Pons (tissue), 1 donor: ENCODE data around the gene MZB1.
A peak's percentile ranks its signal among the peaks of the same experiment; 100 is the strongest.

Experiments used
- DNase-seq: peaks from one replicate; pipeline ENCODE4 v3.0.0-alpha.2; 2016; ENCODE audit warnings: low spot score

MZB1 gene

GRCh38 chr5:139389701-139390638 is at the start of gene MZB1:
Gene MZB1, minus strand, starts transcription at chr5:139389913. Its CDS starts 57 bp downstream, at chr5:139389856.
- no peak for DNase-seq

DNA sequence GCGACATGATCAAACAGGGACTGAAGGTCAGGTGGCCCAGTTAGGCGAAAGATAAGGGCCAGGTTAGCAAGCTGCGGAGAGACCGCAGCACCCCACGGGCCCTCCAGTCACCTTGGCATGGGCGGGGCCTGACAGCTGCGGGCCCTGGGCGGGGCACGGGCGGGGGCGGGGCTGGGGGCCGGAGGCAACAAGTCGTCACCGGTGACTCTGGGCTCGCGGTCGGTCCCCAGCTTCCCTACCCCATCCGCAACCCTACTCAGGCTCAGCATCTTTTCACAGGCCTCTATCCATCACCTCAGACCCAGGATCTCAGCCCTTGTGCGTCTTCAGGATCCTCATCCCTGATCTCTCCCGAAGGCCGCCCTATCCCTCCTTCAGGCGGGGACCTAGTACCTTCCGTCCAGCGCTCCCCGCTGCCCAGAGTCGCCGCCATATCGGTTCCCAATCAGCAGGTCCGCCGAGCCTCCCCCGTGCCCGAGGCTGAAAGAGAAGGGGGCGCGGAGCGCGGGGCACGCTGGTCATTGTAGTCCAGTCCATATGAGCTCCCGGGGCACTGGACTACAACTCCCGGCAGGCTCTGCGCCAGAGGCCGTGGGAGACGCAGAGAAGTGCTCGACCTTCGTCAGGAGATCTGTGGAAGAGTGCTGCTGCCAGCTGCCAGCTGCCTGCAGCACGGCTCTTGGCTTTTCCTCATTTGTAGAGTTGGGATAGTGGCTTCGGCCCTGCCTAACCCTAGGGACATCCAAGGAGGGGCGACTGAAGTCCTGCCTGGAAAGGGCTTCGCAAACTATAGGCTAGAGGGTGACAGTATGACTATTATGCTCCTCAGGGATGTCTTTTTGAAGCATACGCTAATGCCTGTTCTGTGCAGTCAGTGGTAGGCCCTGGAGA is 49.5 kb upstream of the MZB1 start, which contains the start of gene DNAJC18:
Gene DNAJC18 (minus strand): TSS at position 513 of the 891 bp plus-strand sequence. CDS start 80 bp downstream, at position 433.
- DNase-seq = peak; percentile 94

- no peak for DNase-seq
Measured at GRCh38 chr5:139438707-139439012, 48.9 kb upstream of the MZB1 start.

DNA sequence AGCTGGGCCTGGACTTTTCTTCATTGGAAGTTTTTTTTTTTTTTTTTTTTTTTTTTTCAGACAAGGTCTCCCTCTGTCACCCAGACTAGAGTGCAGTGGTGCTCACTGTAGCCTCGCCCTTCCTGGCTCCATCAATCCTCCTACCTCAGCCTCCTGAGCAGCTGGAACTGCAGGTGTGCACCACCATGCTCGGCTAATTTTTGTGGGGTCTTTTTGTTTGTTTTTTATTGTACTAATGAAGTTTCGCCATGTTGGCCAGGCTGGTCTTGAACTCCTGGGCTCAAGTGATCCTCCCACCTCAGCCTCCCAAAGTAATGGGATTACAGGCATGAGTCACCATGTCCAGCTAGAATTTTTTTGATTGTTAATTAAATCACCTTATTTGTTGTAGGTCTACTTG is 46.0 kb upstream of the MZB1 start:
- DNase-seq = no peak

- DNase-seq = no peak
Measured at GRCh38 chr5:139431706-139432105, 42.0 kb upstream of the MZB1 start.

DNA sequence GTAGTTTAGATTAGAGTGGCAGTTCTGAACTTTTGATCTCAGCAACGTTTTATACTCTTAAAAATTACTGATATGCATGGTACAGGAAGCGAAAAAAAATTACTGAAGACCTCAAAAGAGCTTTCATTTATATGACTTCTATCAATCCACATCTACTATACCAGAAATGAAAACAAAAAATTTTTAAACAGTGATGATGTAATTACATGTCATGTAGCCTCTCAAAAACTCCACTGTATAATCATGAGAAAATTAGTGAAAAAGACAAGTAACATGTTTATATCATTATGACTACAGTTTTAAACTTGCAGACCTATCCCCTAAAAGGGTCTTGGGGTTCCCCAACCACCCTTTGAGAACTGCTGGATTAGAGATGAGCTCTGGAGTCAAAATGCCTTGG is 40.3 kb upstream of the MZB1 start:
- no peak for DNase-seq

- no peak for DNase-seq
Measured at GRCh38 chr5:139426203-139426885, 36.6 kb upstream of the MZB1 start.

- DNase-seq = no peak
Measured at GRCh38 chr5:139425497-139425896, 35.8 kb upstream of the MZB1 start.

DNA sequence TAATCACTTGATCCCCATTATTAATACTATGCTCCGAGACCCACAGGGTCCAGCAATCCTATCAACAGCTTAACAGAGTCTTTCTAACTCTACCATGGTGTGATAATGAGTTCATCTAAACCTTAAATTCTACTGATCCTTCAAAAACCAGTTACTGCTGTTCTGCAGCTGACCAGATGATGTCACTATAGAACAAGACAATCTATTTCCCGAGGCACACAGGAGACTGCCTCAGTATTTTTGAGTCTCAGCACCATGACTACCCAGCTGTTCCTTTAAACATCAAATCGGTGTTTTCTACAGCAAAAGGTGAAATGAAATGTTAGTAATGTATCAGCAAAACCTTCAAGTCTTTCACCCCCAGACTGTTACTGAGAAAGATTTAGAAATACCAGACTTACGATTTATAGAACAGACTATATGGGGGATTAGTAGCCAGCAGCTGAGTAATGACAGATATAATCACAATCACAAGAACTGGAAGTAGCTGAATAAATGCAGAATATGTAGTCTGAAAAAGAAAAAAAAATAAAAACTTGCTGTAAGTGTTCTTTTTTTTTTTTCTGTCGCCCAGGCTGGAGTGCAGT is 32.7 kb upstream of the MZB1 start:
- DNase-seq = peak; percentile 85

- no peak for DNase-seq
Measured at GRCh38 chr5:139419226-139420192, 29.8 kb upstream of the MZB1 start.

DNA sequence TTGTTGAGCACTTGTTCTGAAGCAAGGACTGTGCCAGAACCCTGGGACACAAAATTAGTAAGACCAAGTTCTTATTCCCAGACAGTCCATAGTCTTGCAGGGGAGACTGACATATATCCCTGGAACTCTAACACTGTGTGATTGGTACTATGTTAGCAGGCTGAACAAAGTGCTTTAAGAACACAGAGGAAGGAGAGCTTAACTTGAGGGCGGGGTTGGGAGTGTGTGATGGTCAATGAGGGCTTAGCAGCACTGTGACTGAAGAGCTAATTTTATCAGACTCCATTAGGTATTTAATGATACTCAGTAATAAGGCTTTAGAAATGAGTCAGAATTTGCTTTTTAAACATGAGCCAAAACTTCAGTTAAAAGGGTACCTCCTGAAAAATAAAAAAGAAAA is 29.1 kb upstream of the MZB1 start:
- no peak for DNase-seq

DNA sequence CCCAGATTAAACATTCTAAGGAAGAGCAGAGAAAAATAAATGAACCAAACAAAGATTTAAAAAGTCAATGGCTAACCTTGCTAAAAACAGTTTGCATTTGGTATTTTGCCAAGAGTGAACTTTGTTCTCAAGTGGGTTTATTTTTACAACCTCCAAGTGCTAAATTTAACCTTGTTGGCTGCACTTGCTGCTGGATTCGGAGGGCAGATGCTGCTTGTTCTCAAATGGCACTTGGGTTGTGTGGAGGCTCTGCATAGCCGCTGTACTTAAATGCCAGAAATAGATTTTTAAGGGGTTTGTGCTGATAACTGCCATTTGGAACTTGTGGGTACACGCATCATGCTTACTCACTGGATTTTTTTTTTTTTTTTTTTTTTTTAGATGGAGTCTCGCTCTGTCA is 27.5 kb upstream of the MZB1 start:
- DNase-seq = peak; percentile 51

- DNase-seq = no peak
Measured at GRCh38 chr5:139416651-139417050, 26.9 kb upstream of the MZB1 start.

DNA sequence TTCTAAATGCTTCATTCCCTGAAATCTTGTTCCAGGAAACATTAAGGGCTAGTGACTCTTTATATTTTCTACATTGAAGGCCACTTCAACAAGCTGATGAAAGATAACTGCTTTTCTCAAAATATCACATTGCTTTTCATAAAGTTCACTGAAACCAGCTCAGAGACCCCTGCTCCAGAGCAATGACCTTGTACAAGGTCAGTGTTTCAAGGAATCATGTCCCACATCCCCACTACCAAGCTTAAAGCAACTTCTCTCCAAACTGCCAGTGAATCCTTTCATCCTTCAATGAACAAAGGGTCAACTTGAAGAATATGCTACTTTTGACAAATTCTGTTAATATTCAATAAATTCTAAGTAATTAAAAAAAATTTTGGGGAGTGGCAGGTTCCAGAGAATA is 26.2 kb upstream of the MZB1 start:
- DNase-seq = no peak

GRCh38 chr5:139415221-139415861 is 25.6 kb upstream of the MZB1 start:
- peak; percentile 96 for DNase-seq

GRCh38 chr5:139414581-139415130 is 24.9 kb upstream of the MZB1 start:
- peak; percentile 64 for DNase-seq

- no peak for DNase-seq
Measured at GRCh38 chr5:139413963-139414362, 24.2 kb upstream of the MZB1 start.

- no peak for DNase-seq
Measured at GRCh38 chr5:139413153-139413552, 23.4 kb upstream of the MZB1 start.

GRCh38 chr5:139410993-139411828 is 21.5 kb upstream of the MZB1 start:
- no peak for DNase-seq
